GM12865 (cell line): ENCODE data around the gene ZNF764.

Source experiments
- DNase-seq: peaks from one replicate; pipeline ENCODE4 v3.0.0; 2010; ENCODE audit warnings: low read depth
- H3K4me3 ChIP-seq: 2 replicates; pipeline ENCODE4 v1.5.1; 2011; ENCODE audit warnings: mild to moderate bottlenecking, low read depth, low read length, control low read depth
- CTCF ChIP-seq: IDR thresholded peaks from 2 replicates; pipeline ENCODE4 v1.5.1; 2011; ENCODE audit warnings: low read length, control low read depth, low read depth, inconsistent platforms; ENCODE audit not compliant: insufficient read depth; ENCODE audit errors: missing control alignments

Gene ZNF764

GRCh38 chr16:30585022-30585399 is 26.8 kb upstream of the ZNF764 start:
- H3K4me3 ChIP-seq: peak overlapping the region; percentile 60
- peak; percentile 55 for DNase-seq
- TF ChIP-seq CTCF: no peak

- TF ChIP-seq CTCF: no peak
- no peak overlapping the region for H3K4me3 ChIP-seq
- no peak for DNase-seq
Observed at GRCh38 chr16:30582611-30583340, 24.6 kb upstream of the ZNF764 start.

- no peak for DNase-seq
- TF ChIP-seq CTCF: no peak
- no peak overlapping the region for H3K4me3 ChIP-seq
Observed at GRCh38 chr16:30581457-30581856, 23.3 kb upstream of the ZNF764 start.

- TF ChIP-seq CTCF: no peak
Observed at GRCh38 chr16:30574678-30575077, 16.5 kb upstream of the ZNF764 start.

GRCh38 chr16:30571445-30572322 is 13.5 kb upstream of the ZNF764 start, which contains the start of gene ZNF688:
ZNF688 (minus strand) TSS chr16:30571714; CDS start chr16:30571629, 85 bp downstream.
- no peak for TF ChIP-seq CTCF
- DNase-seq: peak; percentile 98
- H3K4me3 ChIP-seq: peak within 1 kb of the TSS; percentile 75

More at GRCh38 chr16:30574678-30575077, 16.5 kb upstream of the ZNF764 start:
- DNase-seq: no peak
- H3K4me3 ChIP-seq: no peak overlapping the region

GRCh38 chr16:30570636-30571444 is 12.7 kb upstream of the ZNF764 start:
- no peak for TF ChIP-seq CTCF
- peak overlapping the region; percentile 75 for H3K4me3 ChIP-seq
- DNase-seq: no peak
